B cell (primary cell): ENCODE data around the gene SLC7A9.
"Not testable (repeated sequence)": the region's sequence is repeated elsewhere in the genome, so short reads cannot be mapped to it uniquely, and the experiment has no call there.

Experiments used
- EZH2 ChIP-seq: IDR thresholded peaks from 2 replicates; pipeline ENCODE4 v1.6.1; 2012; ENCODE audit warnings: borderline replicate concordance, low read depth, mild to moderate bottlenecking, moderate library complexity, low read length; ENCODE audit not compliant: insufficient read depth, poor library complexity, severe bottlenecking
- TF ChIP-seq, protein P1 (sequence below): fragments of 200-600 bp; IDR thresholded peaks from one replicate; pipeline ENCODE4 v1.8.0; 2022; ENCODE audit warnings: antibody characterized with exemption, mild to moderate bottlenecking

DNA sequence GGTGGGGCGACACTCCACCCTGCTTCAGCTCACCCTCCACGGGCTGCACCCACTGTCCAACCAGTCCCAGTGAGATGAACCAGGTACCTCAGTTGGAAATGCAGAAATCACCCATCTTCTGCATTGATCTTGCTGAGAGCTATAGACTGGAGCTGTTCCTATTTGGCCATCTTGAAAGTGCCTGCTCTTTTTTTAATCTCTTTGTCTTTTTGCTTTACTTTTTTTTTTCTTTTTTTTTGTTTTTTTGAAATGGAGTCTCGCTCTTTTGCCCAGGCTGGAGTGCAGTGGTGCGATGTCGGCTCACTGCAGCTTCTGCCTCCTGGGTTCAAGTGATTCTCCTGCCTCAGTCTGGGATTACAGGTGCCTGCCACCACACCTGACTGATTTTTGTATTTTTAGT lies 81.7 kb downstream of the SLC7A9 start:
- TF ChIP-seq, protein P1, sequence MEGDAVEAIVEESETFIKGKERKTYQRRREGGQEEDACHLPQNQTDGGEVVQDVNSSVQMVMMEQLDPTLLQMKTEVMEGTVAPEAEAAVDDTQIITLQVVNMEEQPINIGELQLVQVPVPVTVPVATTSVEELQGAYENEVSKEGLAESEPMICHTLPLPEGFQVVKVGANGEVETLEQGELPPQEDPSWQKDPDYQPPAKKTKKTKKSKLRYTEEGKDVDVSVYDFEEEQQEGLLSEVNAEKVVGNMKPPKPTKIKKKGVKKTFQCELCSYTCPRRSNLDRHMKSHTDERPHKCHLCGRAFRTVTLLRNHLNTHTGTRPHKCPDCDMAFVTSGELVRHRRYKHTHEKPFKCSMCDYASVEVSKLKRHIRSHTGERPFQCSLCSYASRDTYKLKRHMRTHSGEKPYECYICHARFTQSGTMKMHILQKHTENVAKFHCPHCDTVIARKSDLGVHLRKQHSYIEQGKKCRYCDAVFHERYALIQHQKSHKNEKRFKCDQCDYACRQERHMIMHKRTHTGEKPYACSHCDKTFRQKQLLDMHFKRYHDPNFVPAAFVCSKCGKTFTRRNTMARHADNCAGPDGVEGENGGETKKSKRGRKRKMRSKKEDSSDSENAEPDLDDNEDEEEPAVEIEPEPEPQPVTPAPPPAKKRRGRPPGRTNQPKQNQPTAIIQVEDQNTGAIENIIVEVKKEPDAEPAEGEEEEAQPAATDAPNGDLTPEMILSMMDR, result not testable (repeated sequence)
- not testable (repeated sequence) for TF ChIP-seq EZH2
